ENCODE data around the gene GAD1.
A peak's percentile ranks its signal among the peaks of the same experiment; 100 is the strongest.

The GAD1 gene

DNA sequence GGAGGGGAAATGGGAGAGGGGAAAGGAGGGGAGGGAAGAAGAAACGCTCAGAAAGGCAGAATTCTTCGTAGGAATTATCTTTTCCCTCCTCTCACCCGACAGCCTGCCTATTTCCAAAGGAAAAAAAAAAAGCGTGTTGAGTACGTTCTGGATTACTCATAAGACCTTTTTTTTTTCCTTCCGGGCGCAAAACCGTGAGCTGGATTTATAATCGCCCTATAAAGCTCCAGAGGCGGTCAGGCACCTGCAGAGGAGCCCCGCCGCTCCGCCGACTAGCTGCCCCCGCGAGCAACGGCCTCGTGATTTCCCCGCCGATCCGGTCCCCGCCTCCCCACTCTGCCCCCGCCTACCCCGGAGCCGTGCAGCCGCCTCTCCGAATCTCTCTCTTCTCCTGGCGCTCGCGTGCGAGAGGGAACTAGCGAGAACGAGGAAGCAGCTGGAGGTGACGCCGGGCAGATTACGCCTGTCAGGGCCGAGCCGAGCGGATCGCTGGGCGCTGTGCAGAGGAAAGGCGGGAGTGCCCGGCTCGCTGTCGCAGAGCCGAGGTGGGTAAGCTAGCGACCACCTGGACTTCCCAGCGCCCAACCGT, at the start of gene GAD1:
GAD1 (plus strand) TSS at position 384 of the 589 bp plus-strand sequence. CDS start 1,705 bp downstream, outside the sequence.
- DNase-seq (ENCODE audit: low read depth in 2 of 2): no peak

DNA sequence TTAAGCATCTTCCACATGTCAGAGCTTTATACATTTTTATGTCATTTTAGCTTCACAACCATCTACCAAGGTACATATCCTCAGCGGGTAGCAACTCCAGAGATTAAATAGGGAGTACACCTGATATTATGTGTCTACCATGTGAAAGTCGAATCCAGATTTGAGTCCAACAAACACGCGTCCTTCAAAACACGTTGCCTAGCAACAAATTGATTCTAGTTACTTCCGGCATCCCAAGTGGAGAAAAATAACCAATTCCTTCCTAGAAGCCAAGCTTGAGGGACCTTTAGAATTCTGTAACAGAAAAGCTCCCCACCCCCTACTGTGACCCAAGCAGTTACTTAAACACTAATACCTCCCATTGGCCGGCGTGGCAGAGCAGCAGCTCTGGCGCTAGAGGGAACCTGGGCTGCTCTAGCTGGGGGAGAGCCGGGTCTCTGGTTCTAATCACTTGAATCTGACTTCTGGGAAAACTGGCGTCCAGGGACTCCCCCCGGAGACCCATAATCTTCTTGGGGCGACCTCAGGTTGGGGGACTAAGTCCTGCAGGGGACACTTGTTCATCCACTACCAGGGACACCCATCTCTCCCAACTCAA, 46.6 kb upstream of the GAD1 start, which contains the start of gene ERICH2:
ERICH2 (plus strand) TSS at position 371 of the 598 bp plus-strand sequence. CDS start 304 bp downstream, outside the sequence.
- DNase-seq (ENCODE audit: low read depth in 2 of 2): peak; percentile 10 to 14

DNA sequence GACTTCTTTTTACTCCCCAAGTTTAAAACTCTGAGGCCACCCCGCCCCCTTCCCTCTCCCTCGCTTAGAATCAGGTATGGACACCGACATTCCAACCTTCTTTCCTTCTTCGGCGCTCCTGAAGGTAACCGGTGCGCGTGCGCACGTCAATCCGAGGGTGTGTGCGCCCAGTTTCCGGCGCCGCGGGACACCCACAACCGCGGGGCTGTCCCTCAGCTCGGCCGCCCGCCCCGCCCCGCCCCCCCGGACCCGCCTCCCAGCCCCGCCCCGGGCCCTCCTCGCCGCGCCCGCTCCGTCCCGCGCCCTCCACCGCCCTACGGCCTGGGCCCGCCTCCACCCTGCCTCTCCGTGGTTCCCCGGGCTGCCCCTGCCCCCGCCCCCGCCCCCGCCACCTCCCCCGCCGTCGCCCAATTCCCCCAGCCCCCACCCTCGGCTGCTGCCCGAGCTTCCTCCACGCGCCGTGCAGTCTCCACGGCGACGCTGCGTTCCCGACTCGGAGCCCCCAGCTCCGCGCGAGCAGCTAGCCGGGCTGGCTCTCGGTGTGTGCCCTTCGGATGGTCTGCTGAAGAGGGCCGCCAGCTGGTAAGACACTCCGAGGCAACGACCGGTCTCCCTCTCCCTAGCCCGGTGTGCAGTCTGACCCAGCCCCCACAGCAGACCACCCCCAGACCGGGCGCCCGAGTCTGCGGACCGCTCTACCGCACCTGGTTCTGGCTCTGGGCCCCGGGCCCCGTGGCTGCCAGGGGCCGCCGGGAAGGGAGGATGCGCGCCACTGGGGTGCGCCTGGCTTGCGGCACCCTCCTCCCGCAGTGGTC, 45.9 kb upstream of the GAD1 start:
- DNase-seq (ENCODE audit: low read depth in 2 of 2): peak; percentile 31 to 35

- no peak for DNase-seq (ENCODE audit: low read depth in 2 of 2)
Measured at GRCh38 chr2:170771421-170771937, 45.2 kb upstream of the GAD1 start.

GRCh38 chr2:170772295-170772694, 44.4 kb upstream of the GAD1 start:
- no peak for DNase-seq (ENCODE audit: low read depth in 2 of 2)

- DNase-seq (ENCODE audit: low read depth in 2 of 2): no peak
Measured at GRCh38 chr2:170774074-170774473, 42.6 kb upstream of the GAD1 start.

- no peak for DNase-seq (ENCODE audit: low read depth in 2 of 2)
Measured at GRCh38 chr2:170778900-170779299, 37.8 kb upstream of the GAD1 start.

GRCh38 chr2:170779304-170779703, 37.4 kb upstream of the GAD1 start:
- no peak for DNase-seq (ENCODE audit: low read depth in 2 of 2)

- no peak for DNase-seq (ENCODE audit: low read depth in 2 of 2)
Measured at GRCh38 chr2:170782673-170783072, 34.0 kb upstream of the GAD1 start.

- no peak for DNase-seq (ENCODE audit: low read depth in 2 of 2)
Measured at GRCh38 chr2:170783549-170783948, 33.1 kb upstream of the GAD1 start.

DNA sequence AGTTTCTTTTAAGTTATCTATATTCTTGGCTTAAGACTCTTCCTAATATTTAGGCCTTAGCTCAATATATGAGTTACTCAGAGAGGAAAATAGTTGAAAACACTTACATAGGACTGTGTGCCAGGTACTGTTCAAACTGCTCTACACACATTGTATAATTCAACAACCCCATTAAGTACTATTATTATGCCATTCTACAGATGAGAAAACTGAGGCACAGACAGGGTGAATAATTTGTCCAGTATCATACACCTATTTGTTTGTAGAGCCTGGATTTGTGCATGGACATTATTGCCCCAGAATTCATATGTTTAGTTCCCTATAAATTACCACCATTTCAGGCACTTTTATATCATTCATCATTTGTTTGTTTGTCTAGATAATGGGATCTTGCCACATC, 17.7 kb upstream of the GAD1 start:
- no peak for DNase-seq (ENCODE audit: low read depth in 2 of 2)

DNA sequence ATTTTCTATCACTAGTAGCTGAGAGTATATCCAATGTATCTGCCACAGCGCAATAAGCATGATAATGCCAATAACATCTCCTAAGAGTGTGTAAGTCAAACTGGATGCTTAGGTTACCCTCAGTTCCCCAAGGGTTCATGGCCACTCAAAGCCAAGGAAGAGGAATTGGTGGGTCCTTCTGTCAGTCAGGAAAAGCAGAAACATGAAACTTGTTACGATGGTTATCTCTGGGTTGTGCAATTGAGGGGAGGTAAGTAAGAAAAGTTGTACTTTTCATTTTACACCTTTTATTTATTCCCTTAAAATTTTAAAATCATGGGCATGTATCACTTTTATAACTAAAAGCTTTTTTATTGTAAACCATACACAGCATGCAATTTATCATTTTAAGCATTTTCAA, 10.1 kb upstream of the GAD1 start:
- no peak for DNase-seq (ENCODE audit: low read depth in 2 of 2)

- peak; percentile 70 to 75 for DNase-seq (ENCODE audit: low read depth in 2 of 2)
Measured at GRCh38 chr2:170812710-170813600, 3.7 kb upstream of the GAD1 start.

GRCh38 chr2:170813611-170814532, 2.8 kb upstream of the GAD1 start:
- DNase-seq (ENCODE audit: low read depth in 2 of 2): no peak

- no peak for DNase-seq (ENCODE audit: low read depth in 2 of 2)
Measured at GRCh38 chr2:170814533-170815230, 2.0 kb upstream of the GAD1 start.

DNA sequence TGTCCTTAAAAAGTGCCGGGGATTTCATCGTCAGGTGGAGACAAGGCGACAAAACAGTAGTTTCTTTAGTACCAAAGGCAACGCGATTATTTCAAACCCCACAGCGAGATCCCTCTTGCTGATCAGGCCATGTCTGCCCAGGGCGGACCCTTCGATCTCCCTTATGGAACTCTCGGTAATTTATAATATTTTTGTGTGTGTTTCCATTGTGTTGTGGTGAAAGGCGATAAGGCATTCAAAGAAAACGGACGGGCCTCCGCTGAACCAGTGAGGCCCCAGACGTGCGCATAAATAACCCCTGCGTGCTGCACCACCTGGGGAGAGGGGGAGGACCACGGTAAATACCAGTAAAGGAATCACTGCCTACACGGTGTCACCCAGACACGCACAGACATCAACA, 1.4 kb upstream of the GAD1 start:
- DNase-seq (ENCODE audit: low read depth in 2 of 2): no peak

DNA sequence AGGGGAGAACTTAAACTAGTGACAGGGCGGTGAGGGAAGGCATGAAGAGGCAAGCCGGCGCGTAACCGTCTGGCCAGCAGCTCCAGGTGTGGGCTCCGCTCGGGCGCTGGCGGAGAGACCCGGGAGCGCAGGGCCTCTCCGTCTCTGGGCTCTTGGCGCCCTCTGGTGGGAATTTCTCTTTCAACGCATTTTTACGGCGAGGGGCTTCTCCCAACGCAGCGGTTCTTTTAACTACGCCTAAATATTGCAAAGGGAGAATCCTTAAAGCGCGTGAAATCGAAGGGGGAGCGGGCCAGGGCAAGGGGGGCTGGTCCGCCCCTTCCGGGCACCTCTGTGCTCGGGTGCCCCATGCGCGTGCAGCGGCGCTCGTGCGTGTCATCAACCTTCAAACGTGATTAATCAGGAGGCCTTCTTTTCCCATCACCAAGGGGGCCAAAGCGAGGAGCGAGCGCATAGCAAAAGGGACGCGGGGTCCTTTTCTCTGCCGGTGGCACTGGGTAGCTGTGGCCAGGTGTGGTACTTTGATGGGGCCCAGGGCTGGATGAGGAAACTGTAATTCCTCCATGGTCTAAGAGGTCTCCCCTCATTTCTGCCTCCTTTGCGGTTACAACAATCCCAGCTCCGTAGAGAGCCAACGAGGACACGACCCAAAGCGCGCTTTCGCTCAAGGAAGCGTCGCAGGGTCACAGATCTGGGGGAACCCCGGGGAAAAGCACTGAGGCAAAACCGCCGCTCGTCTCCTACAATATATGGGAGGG, 762 bp upstream of the GAD1 start:
- DNase-seq (ENCODE audit: low read depth in 2 of 2): no peak

DNA sequence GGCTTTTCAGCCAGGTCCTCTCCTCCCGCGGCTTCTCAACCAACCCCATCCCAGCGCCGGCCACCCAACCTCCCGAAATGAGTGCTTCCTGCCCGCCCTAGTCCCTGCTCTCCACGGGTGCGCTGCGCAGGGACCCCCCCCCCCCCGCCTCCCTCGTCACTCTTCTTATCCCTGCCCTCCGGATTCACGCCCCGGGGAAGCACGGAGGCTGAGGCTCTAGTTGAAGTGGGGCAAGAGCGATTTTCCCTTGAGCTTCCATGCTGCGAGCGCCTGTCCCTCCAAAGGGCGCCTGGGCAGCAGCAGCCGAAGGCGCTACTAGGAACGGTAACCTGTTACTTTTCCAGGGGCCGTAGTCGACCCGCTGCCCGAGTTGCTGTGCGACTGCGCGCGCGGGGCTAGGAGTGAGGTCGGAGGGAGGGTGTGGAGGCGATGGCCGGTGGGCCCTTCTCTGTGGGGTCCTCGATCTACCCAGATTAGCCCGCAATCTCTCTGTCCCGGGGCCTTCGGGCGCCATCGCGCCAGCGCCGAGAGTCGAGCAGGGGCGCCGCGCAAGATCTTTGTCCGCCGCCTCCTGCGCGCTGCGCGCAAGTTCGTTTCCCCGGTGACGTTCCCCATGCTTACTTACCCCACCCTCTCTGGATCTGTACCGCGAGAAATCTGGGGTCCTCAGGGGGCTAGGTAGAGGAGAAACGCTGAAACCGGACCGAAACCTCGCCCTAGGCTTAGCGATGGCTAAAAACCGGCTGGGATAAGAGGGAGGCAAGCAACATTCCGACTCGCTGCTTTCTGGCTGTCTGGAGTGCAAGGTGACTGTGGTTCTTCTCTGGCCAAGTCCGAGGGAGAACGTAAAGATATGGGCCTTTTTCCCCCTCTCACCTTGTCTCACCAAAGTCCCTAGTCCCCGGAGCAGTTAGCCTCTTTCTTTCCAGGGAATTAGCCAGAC, 677 bp downstream of the GAD1 start:
- DNase-seq (ENCODE audit: low read depth in 2 of 2): no peak

Measured in fibroblast of skin of left biceps (primary cell).